Body of pancreas (tissue), 4 donors: ENCODE measurements around the gene KRTAP10-4. TPM values are rescaled to one million over a fixed set of nuclear protein-coding genes. Genes with fewer than 3 reads are reported as not detected.

ENCODE experiments used
- ATAC-seq: fragments of 150-250 bp; one replicate; pipeline ENCODE4 v1.9.1; 2016
- DNase-seq, 4 donors: peaks; one replicate each; pipeline ENCODE4 v3.0.0-alpha.2; 2019
- H3K27ac ChIP-seq, 4 donors: fragments of 200-600 bp; sonication (generic); 1 replicate in 3 of 4; 2 replicates in 1 of 4; pipeline versions ENCODE4 v1.5.1 to v1.6.1; 2016 to 2019; ENCODE audit warnings: mild to moderate bottlenecking in 1 of 4, mixed read lengths in 1 of 4, moderate library complexity in 1 of 4
- H3K27me3 ChIP-seq, 2 donors: fragments of 200-600 bp; sonication (generic); one replicate each; pipeline ENCODE4 v1.6.0; 2016; ENCODE audit warnings: mild to moderate bottlenecking in 1 of 2
- H3K36me3 ChIP-seq, 2 donors: fragments of 200-600 bp; sonication (generic); replicated peaks in 1 of 2; 2 replicates each; pipeline ENCODE4 v1.5.1; 2016; ENCODE audit warnings: low read depth in 2 of 2; ENCODE audit not compliant: insufficient read depth in 1 of 2
- H3K4me1 ChIP-seq: fragments of 200-600 bp; sonication (generic); one replicate; pipeline ENCODE4 v1.6.0; 2016
- H3K4me3 ChIP-seq, 2 donors: fragments of 200-600 bp; sonication (generic); 1 replicate in 1 of 2; 2 replicates in 1 of 2; pipeline ENCODE4 v1.5.1; 2016 to 2019
- H3K9me3 ChIP-seq, 3 donors: fragments of 200-600 bp; sonication (generic); 1 replicate in 2 of 3; 2 replicates in 1 of 3; pipeline ENCODE4 v1.5.1; 2016
- POLR2A ChIP-seq, 3 donors: fragments of 450-650 bp; IDR thresholded peaks; one replicate each; pipeline ENCODE4 v1.6.1; 2016; ENCODE audit warnings: antibody characterized with exemption in 3 of 3, mild to moderate bottlenecking in 2 of 3
- WGBS, 2 donors: methylation state at CpG; one replicate each; pipeline ENCODE4 v1.1.5; 2017; 5-methylcytosine and 5-hydroxymethylcytosine counted together
- intact Hi-C: fragments of 100-400 bp; cut with DNase I; formaldehyde crosslinking; loops from one replicate; pipeline ENCODE4 v1.15.1; 2023
- total RNA-seq, 2 donors: library from RNA; depleted of rRNA; stranded (reverse); fragments of >200 nt; gene quantifications; one replicate each; pipeline ENCODE4 v1.1.0, GENCODE V29; 2016
- TF ChIP-seq, protein P1 (sequence below), 7 experiments: fragments of 450-650 bp in 4 of 7; fragments of 200-600 bp in 3 of 7; sonication (generic) in 3 of 7; IDR thresholded peaks; one replicate each; pipeline ENCODE4 v1.5.1; 2016 to 2019; ENCODE audit warnings: antibody characterized with exemption in 7 of 7

Gene KRTAP10-4
- total RNA-seq, 2 donors from 2014 or later, result not detected

DNA sequence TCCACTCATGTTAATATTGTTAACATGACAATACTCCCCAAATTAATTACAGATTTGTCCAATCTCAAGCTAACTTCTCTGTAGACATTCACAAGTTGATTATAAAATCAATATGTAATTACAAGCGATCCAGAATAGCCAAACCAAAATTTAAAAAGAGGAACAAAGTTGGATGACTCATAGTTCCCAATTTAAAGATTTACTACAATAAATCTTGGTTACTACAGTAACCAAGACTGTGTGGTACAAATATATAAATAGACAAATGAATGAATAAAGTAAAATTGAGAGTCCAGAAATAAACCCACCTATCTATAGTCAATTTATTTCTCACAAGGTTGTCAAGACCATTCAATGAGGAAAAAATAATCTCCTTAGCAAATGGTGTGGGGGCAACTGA is 7.1 kb upstream of the KRTAP10-4 start:
- WGBS, 2 donors, result 22 to 23% methylated on average over 1 of the region's 1 CpG
- ATAC-seq (no peak), DNase-seq (no peak)
- Histone ChIP-seq H3K27me3 (no peaks in the 10 kb centered on the region), H3K4me1 (no peaks in the 10 kb centered on the region), H3K27ac (no peak overlapping the region), H3K36me3 (no peaks in the 10 kb centered on the region), H3K4me3 (no peak overlapping the region), H3K9me3 (no peaks in the 10 kb centered on the region)
- TF ChIP-seq, protein P1, sequence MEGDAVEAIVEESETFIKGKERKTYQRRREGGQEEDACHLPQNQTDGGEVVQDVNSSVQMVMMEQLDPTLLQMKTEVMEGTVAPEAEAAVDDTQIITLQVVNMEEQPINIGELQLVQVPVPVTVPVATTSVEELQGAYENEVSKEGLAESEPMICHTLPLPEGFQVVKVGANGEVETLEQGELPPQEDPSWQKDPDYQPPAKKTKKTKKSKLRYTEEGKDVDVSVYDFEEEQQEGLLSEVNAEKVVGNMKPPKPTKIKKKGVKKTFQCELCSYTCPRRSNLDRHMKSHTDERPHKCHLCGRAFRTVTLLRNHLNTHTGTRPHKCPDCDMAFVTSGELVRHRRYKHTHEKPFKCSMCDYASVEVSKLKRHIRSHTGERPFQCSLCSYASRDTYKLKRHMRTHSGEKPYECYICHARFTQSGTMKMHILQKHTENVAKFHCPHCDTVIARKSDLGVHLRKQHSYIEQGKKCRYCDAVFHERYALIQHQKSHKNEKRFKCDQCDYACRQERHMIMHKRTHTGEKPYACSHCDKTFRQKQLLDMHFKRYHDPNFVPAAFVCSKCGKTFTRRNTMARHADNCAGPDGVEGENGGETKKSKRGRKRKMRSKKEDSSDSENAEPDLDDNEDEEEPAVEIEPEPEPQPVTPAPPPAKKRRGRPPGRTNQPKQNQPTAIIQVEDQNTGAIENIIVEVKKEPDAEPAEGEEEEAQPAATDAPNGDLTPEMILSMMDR (IDR thresholded peaks at IDR 0.05), result no peak
- TF ChIP-seq POLR2A (IDR thresholded peaks at IDR 0.05), result no peak
- intact Hi-C loops, result no loop called here

DNA sequence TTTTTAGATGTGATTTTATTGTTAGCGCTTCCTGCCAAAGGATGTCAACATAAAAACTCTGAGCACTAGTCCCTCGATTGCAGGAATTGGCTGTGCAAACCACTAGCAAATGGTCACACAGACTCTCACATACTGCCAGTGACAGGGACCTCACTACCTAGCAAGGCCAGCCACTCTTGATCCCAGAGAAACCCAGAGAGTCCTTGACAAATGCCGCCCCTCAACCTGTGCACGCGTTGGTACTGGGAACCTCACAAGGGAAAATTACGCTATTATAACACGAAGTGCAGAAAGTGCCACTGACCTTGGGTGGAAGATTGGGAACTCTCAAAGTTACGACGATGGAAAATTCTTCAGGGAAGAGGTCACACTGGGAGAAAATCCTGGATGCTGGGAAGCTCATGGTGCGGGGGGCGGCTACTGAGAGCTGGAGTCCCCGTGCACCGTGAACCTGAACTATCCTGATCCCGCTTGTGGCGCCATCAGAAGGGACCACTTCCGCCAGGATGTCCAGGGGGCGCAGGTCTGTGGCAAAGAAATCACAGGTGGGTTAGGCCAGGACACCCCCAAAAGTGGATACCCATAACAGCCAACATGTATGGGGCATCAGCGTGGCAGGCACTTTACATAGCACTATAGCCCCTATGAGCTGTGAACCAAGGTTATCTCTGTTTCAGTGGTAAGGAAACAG is 5.9 kb upstream of the KRTAP10-4 start:
- Histone ChIP-seq H3K4me3 (no peak overlapping the region), H3K9me3 (no peaks in the 10 kb centered on the region), H3K4me1 (no peaks in the 10 kb centered on the region), H3K36me3 (no peaks in the 10 kb centered on the region), H3K27me3 (no peaks in the 10 kb centered on the region), H3K27ac (no peak overlapping the region)
- TF ChIP-seq, protein P1 (IDR thresholded peaks at IDR 0.05), result no peak
- 76 to 87% methylated on average over 17 to 18 of the region's 18 CpGs for WGBS, 2 donors
- ATAC-seq (no peak), DNase-seq (no peak)
- intact Hi-C loops, result no loop called here

DNA sequence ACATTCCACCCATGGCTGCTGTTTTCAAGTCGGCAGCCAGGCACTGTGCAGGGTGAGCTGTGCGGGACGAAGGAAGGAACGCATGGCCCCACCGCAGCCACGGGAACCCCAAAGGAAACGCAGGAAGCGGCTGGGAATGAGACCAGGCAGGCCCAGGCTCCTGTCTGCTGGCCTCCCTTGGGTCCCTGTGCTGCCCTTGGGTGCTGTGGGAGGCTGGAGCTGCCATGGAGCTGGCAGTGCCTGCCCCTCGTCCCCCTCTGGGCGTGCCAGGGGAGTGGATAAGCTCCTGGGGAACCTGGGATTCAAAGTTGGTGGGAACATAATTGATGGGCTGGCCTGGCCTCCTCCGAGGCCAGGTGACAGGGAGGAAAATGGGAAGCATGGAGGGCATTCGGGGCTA is 5.3 kb upstream of the KRTAP10-4 start:
- no peaks in the 10 kb centered on the region for H3K36me3 ChIP-seq
- no peaks in the 10 kb centered on the region for H3K9me3 ChIP-seq
- ATAC-seq (no peak), DNase-seq (no peak)
- H3K4me1 ChIP-seq, result no peaks in the 10 kb centered on the region
- no peak overlapping the region for H3K27ac ChIP-seq
- no peaks in the 10 kb centered on the region for H3K27me3 ChIP-seq
- intact Hi-C loops, result no loop called here
- no peak overlapping the region for H3K4me3 ChIP-seq
- WGBS, 2 donors, result 44 to 75% methylated on average over 2 to 6 of the region's 12 CpGs
- TF ChIP-seq POLR2A (IDR thresholded peaks at IDR 0.05), result no peak
- TF ChIP-seq, protein P1 (IDR thresholded peaks at IDR 0.05), result no peak

DNA sequence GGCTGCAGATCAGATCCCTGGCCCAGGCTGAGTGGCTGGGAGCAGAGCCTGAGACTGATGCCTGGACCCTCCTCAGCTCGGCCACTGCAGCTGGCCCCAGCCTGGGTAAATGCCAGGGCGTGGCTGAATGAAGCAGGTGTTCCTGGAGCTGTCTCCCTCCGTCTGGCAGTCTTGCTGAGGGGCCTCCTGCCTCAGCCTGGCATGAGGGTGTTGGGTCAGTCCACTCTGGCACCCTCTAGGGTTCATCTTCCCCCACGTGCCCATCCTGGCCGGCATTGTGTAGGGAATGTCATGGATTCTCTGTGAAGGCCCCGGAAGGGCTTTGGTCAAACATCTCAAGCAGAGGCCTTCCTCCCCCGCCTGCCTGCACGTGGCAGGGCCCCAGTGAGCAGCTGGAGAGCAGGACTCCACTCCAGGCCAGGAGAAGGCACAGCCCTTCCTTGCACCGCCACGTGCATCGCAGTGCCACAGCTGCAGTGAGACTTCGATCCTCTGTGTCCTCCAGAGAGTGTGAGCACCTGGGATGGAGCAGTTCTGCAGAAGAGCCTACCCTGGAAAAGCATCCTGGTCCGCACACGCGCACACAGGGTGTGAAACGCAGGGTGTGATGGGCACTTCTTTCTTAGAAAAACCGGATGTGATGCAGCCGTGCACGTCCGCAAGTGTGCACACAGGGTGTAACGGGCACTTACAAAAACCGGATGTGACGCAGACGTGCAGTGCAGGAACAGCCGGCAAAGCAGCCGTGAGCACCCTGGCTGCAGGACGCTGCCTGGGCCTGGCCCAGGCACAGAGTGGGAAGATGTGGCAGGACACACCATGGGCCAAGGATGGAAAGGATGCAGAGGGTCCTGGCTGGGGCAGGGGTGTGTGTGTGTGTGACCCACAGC is 4.6 kb upstream of the KRTAP10-4 start:
- WGBS, 2 donors, result 62 to 67% methylated on average over 12 to 27 of the region's 27 CpGs
- TF ChIP-seq POLR2A (IDR thresholded peaks at IDR 0.05), result no peak
- TF ChIP-seq, protein P1 (IDR thresholded peaks at IDR 0.05), result no peak
- H3K27ac ChIP-seq, result no peak overlapping the region
- no peaks in the 10 kb centered on the region for H3K27me3 ChIP-seq
- H3K4me1 ChIP-seq, result no peaks in the 10 kb centered on the region
- no peak for DNase-seq
- intact Hi-C loops, result no loop called here
- H3K4me3 ChIP-seq, result no peak overlapping the region
- no peaks in the 10 kb centered on the region for H3K36me3 ChIP-seq
- no peaks in the 10 kb centered on the region for H3K9me3 ChIP-seq
- no peak for ATAC-seq
